Natural killer cell treated with Interleukin-12 subunit alpha and Interleukin-12 subunit beta and Interleukin-15 and Interleukin-18, amount 100 ng/mL, for 72 hours (primary cell): ENCODE measurements around the gene PDS5B. TPM values are rescaled to one million over a fixed set of nuclear protein-coding genes. Genes with fewer than 3 reads are reported as not detected.
"Not testable (repeated sequence)": the region's sequence is repeated elsewhere in the genome, so short reads cannot be mapped to it uniquely, and the experiment has no call there.

ENCODE experiments used
- ATAC-seq, 2 donors: fragments of 150-1000 bp; cut with Tn5 transposase in 1 of 2; sonication (Bioruptor Pico), chemical (Tn5 transposase) in 1 of 2; 2 replicates each; pipeline ENCODE4 v1.10.0; 2021
- DNase-seq: peaks from one replicate; pipeline ENCODE4 v3.0.0; 2022; ENCODE audit warnings: low spot score
- H3K27ac Mint-ChIP-seq, 2 donors: 1 replicate in 1 of 2; 2 replicates in 1 of 2; pipeline ENCODE4 v1.8.0; 2022; ENCODE audit warnings: mixed read lengths in 2 of 2, mild to moderate bottlenecking in 1 of 2, moderate library complexity in 1 of 2
- H3K27me3 Mint-ChIP-seq, 2 donors: 1 replicate in 1 of 2; 2 replicates in 1 of 2; pipeline ENCODE4 v1.8.0; 2022; ENCODE audit warnings: mixed read lengths in 2 of 2
- H3K36me3 Mint-ChIP-seq: one replicate; pipeline ENCODE4 v1.8.0; 2022; ENCODE audit warnings: mixed read lengths
- H3K4me1 Mint-ChIP-seq, 2 donors: 1 replicate in 1 of 2; 2 replicates in 1 of 2; pipeline ENCODE4 v1.8.0; 2022; ENCODE audit warnings: low read depth in 2 of 2, mixed read lengths in 2 of 2, mild to moderate bottlenecking in 1 of 2
- H3K4me3 Mint-ChIP-seq: one replicate; pipeline ENCODE4 v1.8.0; 2022; ENCODE audit warnings: mixed read lengths
- H3K9me3 Mint-ChIP-seq: 2 replicates; pipeline ENCODE4 v1.8.0; 2022; ENCODE audit warnings: mixed read lengths
- total RNA-seq, 2 donors: library from RNA; stranded (reverse); gene quantifications; one replicate each; pipeline ENCODE4 v1.2.3, GENCODE V29; 2022

PDS5B gene, protein sequence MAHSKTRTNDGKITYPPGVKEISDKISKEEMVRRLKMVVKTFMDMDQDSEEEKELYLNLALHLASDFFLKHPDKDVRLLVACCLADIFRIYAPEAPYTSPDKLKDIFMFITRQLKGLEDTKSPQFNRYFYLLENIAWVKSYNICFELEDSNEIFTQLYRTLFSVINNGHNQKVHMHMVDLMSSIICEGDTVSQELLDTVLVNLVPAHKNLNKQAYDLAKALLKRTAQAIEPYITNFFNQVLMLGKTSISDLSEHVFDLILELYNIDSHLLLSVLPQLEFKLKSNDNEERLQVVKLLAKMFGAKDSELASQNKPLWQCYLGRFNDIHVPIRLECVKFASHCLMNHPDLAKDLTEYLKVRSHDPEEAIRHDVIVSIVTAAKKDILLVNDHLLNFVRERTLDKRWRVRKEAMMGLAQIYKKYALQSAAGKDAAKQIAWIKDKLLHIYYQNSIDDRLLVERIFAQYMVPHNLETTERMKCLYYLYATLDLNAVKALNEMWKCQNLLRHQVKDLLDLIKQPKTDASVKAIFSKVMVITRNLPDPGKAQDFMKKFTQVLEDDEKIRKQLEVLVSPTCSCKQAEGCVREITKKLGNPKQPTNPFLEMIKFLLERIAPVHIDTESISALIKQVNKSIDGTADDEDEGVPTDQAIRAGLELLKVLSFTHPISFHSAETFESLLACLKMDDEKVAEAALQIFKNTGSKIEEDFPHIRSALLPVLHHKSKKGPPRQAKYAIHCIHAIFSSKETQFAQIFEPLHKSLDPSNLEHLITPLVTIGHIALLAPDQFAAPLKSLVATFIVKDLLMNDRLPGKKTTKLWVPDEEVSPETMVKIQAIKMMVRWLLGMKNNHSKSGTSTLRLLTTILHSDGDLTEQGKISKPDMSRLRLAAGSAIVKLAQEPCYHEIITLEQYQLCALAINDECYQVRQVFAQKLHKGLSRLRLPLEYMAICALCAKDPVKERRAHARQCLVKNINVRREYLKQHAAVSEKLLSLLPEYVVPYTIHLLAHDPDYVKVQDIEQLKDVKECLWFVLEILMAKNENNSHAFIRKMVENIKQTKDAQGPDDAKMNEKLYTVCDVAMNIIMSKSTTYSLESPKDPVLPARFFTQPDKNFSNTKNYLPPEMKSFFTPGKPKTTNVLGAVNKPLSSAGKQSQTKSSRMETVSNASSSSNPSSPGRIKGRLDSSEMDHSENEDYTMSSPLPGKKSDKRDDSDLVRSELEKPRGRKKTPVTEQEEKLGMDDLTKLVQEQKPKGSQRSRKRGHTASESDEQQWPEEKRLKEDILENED (N-terminal part only)
- 10 to 100 TPM; 46.9 to 48.6 TPM for total RNA-seq

DNA sequence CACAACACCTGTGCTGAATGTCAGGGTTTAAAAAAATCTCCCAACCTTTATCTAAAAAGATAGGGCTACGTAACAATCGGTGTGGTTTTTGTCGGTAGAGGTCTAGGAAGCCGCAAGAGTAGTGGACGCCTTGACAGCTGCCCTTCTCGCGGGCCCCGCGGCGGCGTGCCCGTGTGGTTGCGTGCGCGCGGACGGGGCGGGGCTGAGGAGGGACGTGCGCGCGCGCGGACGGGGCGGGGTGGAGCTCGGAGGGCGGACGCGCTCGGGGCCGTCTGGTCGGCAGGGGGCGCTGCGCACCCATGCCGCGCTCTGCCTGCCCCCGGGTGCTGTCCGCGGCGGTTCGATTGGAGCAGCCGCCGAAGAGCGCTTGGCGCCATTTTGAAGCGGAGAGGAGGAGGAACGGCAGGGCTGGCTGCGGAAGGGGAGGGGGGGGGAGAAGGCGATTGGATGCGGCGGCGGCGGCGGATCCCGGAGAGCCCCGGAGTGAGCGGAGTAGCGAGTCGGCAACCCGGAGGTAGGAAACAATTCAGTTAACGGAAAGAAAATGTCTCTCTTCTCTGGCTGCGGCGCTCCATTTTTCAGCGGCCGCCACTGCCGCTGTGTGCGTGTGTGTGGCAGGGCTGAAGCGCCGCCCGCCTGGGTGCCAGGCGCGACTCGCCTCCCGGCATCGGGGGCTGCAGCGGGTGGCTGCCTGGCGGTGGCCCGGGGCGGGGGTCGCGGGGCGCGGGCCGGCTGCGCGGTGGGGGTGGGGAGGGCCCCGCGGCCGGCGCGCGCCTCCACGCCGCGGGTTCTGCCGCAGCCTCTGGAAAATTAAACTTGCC is at the start of gene PDS5B:
Gene PDS5B, plus strand, starts transcription at position 373 of the 821 bp plus-strand sequence. CDS start 62,321 bp downstream, outside the sequence.
- no peaks in the 10 kb centered on the region for H3K9me3 Mint-ChIP-seq
- peak; percentile 97 to 98 for ATAC-seq
- peaks cover 31 to 37% of the 10 kb centered on the region in 2 donors for H3K4me1 Mint-ChIP-seq
- no peaks in the 10 kb centered on the region for H3K27me3 Mint-ChIP-seq
- DNase-seq, result peak; percentile 97
- H3K4me3 Mint-ChIP-seq, result peak within 1 kb of the TSS; percentile 91
- H3K36me3 Mint-ChIP-seq, result no peaks in the 10 kb centered on the region
- H3K27ac Mint-ChIP-seq, result peak within 1 kb of the TSS; percentile 85 to 97

DNA sequence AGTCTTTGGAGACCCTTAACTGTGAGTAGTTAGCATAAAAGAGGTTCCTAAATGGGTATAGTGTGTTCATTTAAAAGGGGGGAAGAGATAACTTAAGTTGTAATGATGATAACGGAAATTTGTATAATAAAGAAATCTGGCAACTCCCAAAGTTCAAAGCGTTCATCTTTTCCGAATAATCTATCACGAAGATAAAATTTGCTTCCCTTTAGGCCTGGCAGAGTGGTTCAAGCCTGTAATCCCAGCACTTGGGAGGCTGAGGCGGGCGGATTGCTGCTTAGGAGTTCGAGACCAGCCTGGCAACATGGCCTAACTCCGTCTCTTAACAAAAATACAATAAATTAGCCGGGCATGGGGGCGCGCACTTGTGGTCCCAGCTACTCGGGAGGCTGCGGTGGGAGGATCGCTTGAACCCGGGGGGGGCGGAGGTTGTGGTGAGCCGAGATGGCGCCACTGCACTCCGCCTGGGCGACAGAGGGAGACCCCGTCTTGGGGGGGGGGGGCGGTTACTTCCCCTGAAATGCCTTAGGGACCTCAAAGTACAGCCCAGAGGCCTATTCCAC is 48.6 kb upstream of the PDS5B start:
- DNase-seq, result peak; percentile 64
- peak overlapping the region; percentile 92 to 100 for H3K27ac Mint-ChIP-seq
- H3K27me3 Mint-ChIP-seq, result peaks cover 0 to 3% of the 10 kb centered on the region in 2 donors
- peak in 1 of 2 donors; percentile 34 for ATAC-seq
- H3K36me3 Mint-ChIP-seq, result peaks cover 29% of the 10 kb centered on the region
- H3K4me1 Mint-ChIP-seq, result peaks cover 44 to 55% of the 10 kb centered on the region in 2 donors
- peak overlapping the region; percentile 99 for H3K4me3 Mint-ChIP-seq
- no peaks in the 10 kb centered on the region for H3K9me3 Mint-ChIP-seq

DNA sequence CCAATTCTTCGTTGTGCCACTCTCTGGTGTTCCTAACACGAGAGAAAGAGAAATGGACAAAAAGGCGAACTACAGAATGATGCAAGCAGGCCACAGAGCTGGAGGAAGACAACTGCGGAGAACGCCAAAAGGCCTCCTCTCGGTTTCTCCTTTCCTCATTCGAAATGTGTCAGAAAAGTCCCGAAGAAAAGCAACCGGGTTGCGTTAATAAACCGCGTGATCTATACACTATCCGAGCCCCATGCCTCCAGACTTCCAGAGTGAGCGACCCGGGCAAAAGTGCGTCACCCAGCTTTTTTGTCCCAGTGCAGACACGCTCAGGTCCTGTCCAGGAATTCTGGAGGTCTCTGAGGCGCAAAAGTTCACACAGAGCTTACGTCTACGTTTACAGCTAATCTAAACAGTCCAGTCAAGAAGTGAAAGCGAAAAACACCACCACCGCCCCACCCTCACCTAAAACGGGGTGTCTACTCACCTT is 48.1 kb upstream of the PDS5B start:
- peaks cover 29% of the 10 kb centered on the region for H3K36me3 Mint-ChIP-seq
- H3K4me3 Mint-ChIP-seq, result peak overlapping the region; percentile 99
- peak; percentile 75 for DNase-seq
- H3K27ac Mint-ChIP-seq, result peak overlapping the region; percentile 92 to 100
- peak; percentile 82 to 88 for ATAC-seq
- H3K9me3 Mint-ChIP-seq, result no peaks in the 10 kb centered on the region
- peaks cover 0 to 3% of the 10 kb centered on the region in 2 donors for H3K27me3 Mint-ChIP-seq
- H3K4me1 Mint-ChIP-seq, result peaks cover 43 to 52% of the 10 kb centered on the region in 2 donors

DNA sequence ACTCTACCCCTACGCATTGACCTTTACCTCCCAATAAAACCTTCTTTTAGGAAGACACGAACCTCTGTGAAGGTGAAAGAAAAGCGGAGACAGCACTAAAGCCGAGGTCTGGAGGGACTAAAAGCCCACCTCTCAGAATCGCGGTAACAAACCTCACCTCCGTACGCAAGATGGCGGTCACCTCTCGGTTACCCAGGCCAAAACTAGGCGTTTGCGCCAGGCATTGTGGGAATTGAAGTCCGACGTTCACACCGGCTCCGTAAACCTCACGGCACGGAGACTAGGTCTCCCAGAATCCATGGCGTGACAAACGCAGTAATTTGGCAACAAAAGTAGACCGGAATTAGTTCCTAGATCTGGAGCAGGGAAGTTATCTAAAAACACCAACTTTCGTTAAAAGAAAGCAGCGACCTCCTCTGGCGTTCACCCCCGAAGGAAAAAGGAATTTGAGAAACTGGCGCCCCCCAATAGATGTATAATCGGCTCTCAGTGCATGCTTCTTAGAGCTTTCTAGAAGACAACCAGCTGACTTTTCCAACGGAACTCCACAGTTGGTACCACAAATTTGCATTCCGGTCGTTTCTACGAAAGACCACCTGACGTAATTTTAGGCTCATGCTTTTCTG is 47.5 kb upstream of the PDS5B start, which contains the start of gene N4BP2L2:
Gene N4BP2L2, minus strand, starts transcription at position 175 of the 626 bp plus-strand sequence. CDS start 1,768 bp downstream, outside the sequence.
- H3K9me3 Mint-ChIP-seq, result no peaks in the 10 kb centered on the region
- peak within 1 kb of the TSS; percentile 92 to 100 for H3K27ac Mint-ChIP-seq
- H3K27me3 Mint-ChIP-seq, result peaks cover 0 to 3% of the 10 kb centered on the region in 2 donors
- ATAC-seq, result peak; percentile 96 to 98
- peaks cover 38 to 47% of the 10 kb centered on the region in 2 donors for H3K4me1 Mint-ChIP-seq
- peak; percentile 92 for DNase-seq
- peaks cover 25% of the 10 kb centered on the region for H3K36me3 Mint-ChIP-seq
- H3K4me3 Mint-ChIP-seq, result peak within 1 kb of the TSS; percentile 99

DNA sequence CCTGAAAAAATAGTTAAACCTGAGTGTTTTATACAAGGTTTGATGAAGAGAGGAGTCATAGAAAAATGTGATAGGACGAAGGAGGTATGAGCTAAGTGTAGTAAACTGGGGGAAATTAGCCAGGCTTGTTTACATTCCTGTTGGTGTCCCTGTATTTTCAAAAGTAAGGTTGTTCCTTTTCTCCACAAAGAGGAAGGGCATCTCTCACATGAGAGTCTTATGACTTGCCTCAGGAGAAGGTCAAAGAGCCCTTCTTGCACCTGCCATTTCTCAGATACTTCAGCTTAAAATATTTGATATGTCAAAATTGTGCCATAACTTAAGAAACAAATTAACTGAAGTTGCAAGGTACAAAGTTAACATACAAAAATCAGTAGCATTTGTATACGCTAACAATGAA is 44.0 kb upstream of the PDS5B start:
- Mint-ChIP-seq H3K27me3 (peaks cover 0 to 9% of the 10 kb centered on the region in 2 donors), H3K4me3 (no peak overlapping the region), H3K27ac (no peak overlapping the region), H3K36me3 (no peaks in the 10 kb centered on the region), H3K4me1 (peaks cover 11 to 22% of the 10 kb centered on the region in 2 donors), H3K9me3 (no peaks in the 10 kb centered on the region)
- DNase-seq (no peak), ATAC-seq (no peak)

DNA sequence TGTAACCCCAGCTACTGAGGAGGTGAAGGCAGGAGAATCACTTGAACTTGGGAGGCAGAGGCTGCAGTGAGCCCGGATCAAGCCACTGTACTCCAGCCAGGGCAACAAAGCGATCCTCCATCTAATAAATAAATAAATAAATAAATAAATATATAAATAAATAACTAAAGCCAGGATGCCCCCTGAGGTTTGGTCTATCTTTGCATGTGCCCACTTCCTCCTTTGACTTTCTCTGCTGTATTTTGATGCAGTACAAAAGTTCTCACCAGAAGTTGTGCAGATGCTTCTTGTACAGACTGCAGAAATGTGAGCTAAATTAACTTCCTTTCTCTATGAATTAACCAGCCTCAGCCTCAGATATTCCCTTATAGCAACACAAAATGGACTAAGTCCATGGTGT is 41.2 kb upstream of the PDS5B start:
- Mint-ChIP-seq H3K27ac (no peak overlapping the region), H3K9me3 (no peaks in the 10 kb centered on the region), H3K4me3 (no peak overlapping the region), H3K36me3 (no peaks in the 10 kb centered on the region), H3K4me1 (peaks cover 2 to 12% of the 10 kb centered on the region in 2 donors), H3K27me3 (peaks cover 0 to 17% of the 10 kb centered on the region in 2 donors)
- DNase-seq, result no peak
- ATAC-seq, result no peak

DNA sequence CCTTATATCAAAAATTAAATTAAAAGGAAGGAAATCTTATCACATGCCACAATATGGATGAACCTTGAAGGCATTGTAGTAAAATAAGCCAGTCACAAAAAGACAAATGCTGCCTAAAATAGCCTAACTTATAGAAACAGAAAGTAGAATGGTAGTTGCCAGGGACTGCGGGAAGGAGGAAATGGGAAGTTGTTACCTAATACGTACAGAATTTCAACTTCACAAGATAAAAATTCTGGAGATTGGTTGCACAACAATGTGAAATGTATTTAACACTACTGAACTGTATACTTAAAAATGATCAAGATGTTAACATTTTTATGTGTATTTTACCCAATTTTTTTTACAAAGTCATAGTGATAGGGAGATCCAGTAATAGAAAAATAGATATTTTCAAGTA is 37.4 kb upstream of the PDS5B start:
- no peaks in the 10 kb centered on the region for H3K36me3 Mint-ChIP-seq
- no peak overlapping the region for H3K27ac Mint-ChIP-seq
- peaks cover 14 to 24% of the 10 kb centered on the region in 2 donors for H3K27me3 Mint-ChIP-seq
- H3K9me3 Mint-ChIP-seq, result no peaks in the 10 kb centered on the region
- H3K4me3 Mint-ChIP-seq, result no peak overlapping the region
- ATAC-seq (no peak), DNase-seq (no peak)
- peaks cover 2 to 12% of the 10 kb centered on the region in 2 donors for H3K4me1 Mint-ChIP-seq

DNA sequence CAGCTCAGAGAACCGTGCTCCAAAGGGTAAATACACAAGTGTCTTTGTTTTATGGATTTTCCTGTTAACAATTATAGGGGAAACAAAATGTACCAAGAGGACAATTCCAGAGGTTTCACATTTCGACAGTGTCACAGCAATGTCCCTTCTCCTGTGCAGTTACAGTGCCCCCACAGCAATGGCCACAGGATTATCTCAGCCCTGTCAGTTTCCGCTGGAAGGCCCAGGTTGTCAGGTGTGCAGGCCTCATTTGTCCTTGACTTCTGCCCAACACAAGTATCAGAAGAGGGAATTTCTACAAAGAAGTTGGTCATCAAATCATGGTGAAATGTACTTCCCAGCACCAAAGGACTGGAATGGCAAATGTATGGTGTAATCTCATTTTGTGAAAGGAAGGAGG is 36.5 kb upstream of the PDS5B start:
- no peaks in the 10 kb centered on the region for H3K9me3 Mint-ChIP-seq
- no peak overlapping the region for H3K4me3 Mint-ChIP-seq
- H3K36me3 Mint-ChIP-seq, result no peaks in the 10 kb centered on the region
- no peak for ATAC-seq
- H3K27ac Mint-ChIP-seq, result no peak overlapping the region
- H3K4me1 Mint-ChIP-seq, result peaks cover 2 to 12% of the 10 kb centered on the region in 2 donors
- DNase-seq, result no peak
- peaks cover 15 to 24% of the 10 kb centered on the region in 2 donors for H3K27me3 Mint-ChIP-seq

DNA sequence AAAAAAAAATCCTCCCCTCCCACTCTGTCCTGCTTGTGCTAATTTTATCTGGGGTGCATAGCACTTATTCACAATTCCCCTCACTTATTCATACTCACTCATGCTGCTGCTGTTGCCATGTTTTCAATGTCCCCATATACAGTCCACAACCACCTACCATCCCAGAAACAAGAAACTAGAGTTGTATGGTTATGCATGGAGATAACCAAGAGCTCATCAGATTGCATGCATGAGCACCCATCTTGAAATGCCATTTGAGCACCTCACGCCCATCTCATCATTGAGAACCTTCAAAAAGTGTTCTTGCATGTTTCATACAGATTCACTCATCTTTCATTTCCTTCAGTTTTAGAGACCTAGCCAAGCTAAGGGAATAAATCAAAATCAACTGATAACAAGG is 32.5 kb upstream of the PDS5B start:
- DNase-seq, result no peak
- ATAC-seq, result no peak
- H3K27ac Mint-ChIP-seq, result no peak overlapping the region
- H3K4me3 Mint-ChIP-seq, result no peak overlapping the region
- no peaks in the 10 kb centered on the region for H3K36me3 Mint-ChIP-seq
- peaks cover 3 to 5% of the 10 kb centered on the region in 2 donors for H3K4me1 Mint-ChIP-seq
- peaks cover 3% of the 10 kb centered on the region for H3K9me3 Mint-ChIP-seq
- H3K27me3 Mint-ChIP-seq, result peaks cover 12 to 15% of the 10 kb centered on the region in 2 donors

DNA sequence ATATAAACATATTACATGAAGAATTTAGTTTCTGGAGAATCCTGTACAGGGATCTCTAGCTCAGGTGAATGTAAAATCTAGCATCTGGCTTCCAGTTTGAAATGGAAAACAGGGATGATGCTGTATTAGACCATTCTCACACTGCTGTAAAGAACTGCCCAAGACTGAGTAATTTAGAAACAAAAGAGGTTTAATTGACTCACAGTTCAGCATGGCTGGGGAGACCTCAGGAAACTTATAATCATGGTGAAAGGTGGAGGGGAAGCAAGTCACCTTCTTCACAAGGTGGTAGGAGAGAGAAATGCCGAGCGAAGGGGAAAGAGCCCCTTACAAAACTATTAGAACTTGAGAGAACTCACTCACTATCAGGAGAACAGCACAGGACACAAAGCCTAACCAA is 30.6 kb upstream of the PDS5B start:
- peaks cover 3% of the 10 kb centered on the region for H3K9me3 Mint-ChIP-seq
- peaks cover 11 to 15% of the 10 kb centered on the region in 2 donors for H3K27me3 Mint-ChIP-seq
- H3K4me1 Mint-ChIP-seq, result peaks cover 0 to 3% of the 10 kb centered on the region in 2 donors
- H3K4me3 Mint-ChIP-seq, result no peak overlapping the region
- DNase-seq (no peak), ATAC-seq (no peak)
- no peak overlapping the region for H3K27ac Mint-ChIP-seq
- H3K36me3 Mint-ChIP-seq, result peaks cover 2% of the 10 kb centered on the region

DNA sequence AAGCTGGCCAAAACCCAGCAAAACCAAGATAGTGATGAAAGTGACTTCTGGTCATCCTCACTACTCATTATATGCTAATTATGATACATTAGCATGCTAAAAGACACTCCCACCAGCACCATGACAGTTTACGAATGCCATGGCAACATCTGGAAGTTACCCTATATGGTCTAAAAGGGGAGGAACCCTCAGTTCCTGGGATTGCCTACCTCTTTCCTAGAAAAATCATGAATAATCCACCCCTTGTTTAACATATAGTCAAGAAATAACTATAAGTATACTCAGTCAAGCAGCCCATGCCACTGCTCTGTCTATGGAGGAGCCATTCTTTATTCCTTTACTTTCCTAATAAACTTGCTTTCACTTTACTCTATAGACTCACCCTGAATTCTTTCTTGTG is 25.4 kb upstream of the PDS5B start:
- not testable (repeated sequence) for H3K27me3 Mint-ChIP-seq, H3K9me3 Mint-ChIP-seq, ATAC-seq, DNase-seq, H3K4me3 Mint-ChIP-seq, H3K27ac Mint-ChIP-seq, H3K4me1 Mint-ChIP-seq
- peaks cover 13% of the 10 kb centered on the region for H3K36me3 Mint-ChIP-seq

DNA sequence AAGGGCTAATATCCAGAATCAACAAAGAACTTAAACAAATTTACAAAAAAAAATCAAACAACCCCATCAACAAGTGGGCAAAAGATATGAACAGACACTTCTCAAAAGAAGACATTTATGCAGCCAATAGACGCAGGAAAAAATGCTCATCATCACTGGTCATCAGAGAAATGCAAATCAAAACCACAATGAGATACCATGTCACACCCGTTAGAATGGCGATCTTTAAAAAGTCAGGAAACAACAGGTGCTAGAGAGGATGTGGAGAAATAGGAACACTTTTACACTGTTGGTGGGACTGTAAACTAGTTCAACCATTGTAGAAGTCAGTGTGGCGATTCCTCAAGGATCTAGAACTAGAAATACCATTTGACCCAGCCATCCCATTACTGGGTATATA is 10.6 kb upstream of the PDS5B start:
- H3K4me3 Mint-ChIP-seq, ATAC-seq, DNase-seq, H3K36me3 Mint-ChIP-seq, H3K27ac Mint-ChIP-seq, H3K27me3 Mint-ChIP-seq, H3K4me1 Mint-ChIP-seq: not testable (repeated sequence)
- H3K9me3 Mint-ChIP-seq, result peaks cover 13% of the 10 kb centered on the region
